IPS DF 19.7 (cell line): ENCODE results near the gene CSPG4.
"Not testable (repeated sequence)": the region's sequence is repeated elsewhere in the genome, so short reads cannot be mapped to it uniquely, and the experiment has no call there.

ENCODE experiments used
- DNase-seq: peaks from one replicate; pipeline ENCODE4 v3.0.0-alpha.2; 2013; ENCODE audit warnings: low read depth, low spot score

Gene CSPG4

GRCh38 chr15:75705854-75706681 lies 6.6 kb downstream of the CSPG4 start:
- no peak for DNase-seq

- not testable (repeated sequence) for DNase-seq
Observed at GRCh38 chr15:75705375-75705774, 7.3 kb downstream of the CSPG4 start.

GRCh38 chr15:75704618-75705017 lies 8.0 kb downstream of the CSPG4 start:
- no peak for DNase-seq

GRCh38 chr15:75704263-75704615 lies 8.4 kb downstream of the CSPG4 start:
- no peak for DNase-seq

- DNase-seq = not testable (repeated sequence)
Observed at GRCh38 chr15:75703440-75704262, 9.0 kb downstream of the CSPG4 start.

GRCh38 chr15:75702436-75702835 lies 10.2 kb downstream of the CSPG4 start:
- DNase-seq = no peak

- not testable (repeated sequence) for DNase-seq
Observed at GRCh38 chr15:75701071-75702003, 11.3 kb downstream of the CSPG4 start.

- not testable (repeated sequence) for DNase-seq
Observed at GRCh38 chr15:75699961-75700874, 12.4 kb downstream of the CSPG4 start.

GRCh38 chr15:75699517-75699916 lies 13.1 kb downstream of the CSPG4 start:
- not testable (repeated sequence) for DNase-seq

- DNase-seq = not testable (repeated sequence)
Observed at GRCh38 chr15:75697974-75698747, 14.5 kb downstream of the CSPG4 start.

- no peak for DNase-seq
Observed at GRCh38 chr15:75697523-75697922, 15.1 kb downstream of the CSPG4 start.

- no peak for DNase-seq
Observed at GRCh38 chr15:75696854-75697259, 15.8 kb downstream of the CSPG4 start.

- no peak for DNase-seq
Observed at GRCh38 chr15:75696311-75696720, 16.3 kb downstream of the CSPG4 start.

- no peak for DNase-seq
Observed at GRCh38 chr15:75695634-75696310, 16.9 kb downstream of the CSPG4 start.

- DNase-seq = no peak
Observed at GRCh38 chr15:75695220-75695619, 17.4 kb downstream of the CSPG4 start.

- no peak for DNase-seq
Observed at GRCh38 chr15:75694241-75695182, 18.1 kb downstream of the CSPG4 start.

GRCh38 chr15:75693501-75694240 lies 19.0 kb downstream of the CSPG4 start:
- DNase-seq = no peak
